Astrocyte (in vitro differentiated cells and primary cell): Measurements from ENCODE around the gene MCF2L2.

Experiments used
- CTCF ChIP-seq: IDR thresholded peaks from 2 replicates; pipeline ENCODE4 v1.5.1; 2011; ENCODE audit warnings: low read depth, mild to moderate bottlenecking, inconsistent platforms, low read length, moderate library complexity; ENCODE audit not compliant: insufficient read depth
- EZH2 ChIP-seq: IDR thresholded peaks from 2 replicates; pipeline ENCODE4 v1.6.1; 2012; ENCODE audit warnings: mild to moderate bottlenecking, low read length, inconsistent platforms; ENCODE audit not compliant: insufficient read depth

- TF ChIP-seq CTCF (no peak), EZH2 (no peak)
Measured at GRCh38 chr3:183180784-183181295, 247.6 kb downstream of the MCF2L2 start.
